Vagina (tissue), 2 donors: ENCODE results near the gene EYA4.

ENCODE experiments used
- CTCF ChIP-seq, 3 experiments: fragments of 450-650 bp in 2 of 3; fragments of 200-600 bp in 1 of 3; sonication (generic) in 1 of 3; IDR thresholded peaks; one replicate each; pipeline ENCODE4 v1.5.1; 2017 to 2019; ENCODE audit warnings: antibody characterized with exemption in 3 of 3, mild to moderate bottlenecking in 2 of 3, moderate library complexity in 2 of 3
- POLR2A ChIP-seq, 2 donors: fragments of 450-650 bp; IDR thresholded peaks; one replicate each; pipeline ENCODE4 v1.6.1; 2017; ENCODE audit warnings: antibody characterized with exemption in 2 of 2, mild to moderate bottlenecking in 2 of 2, moderate library complexity in 2 of 2

DNA sequence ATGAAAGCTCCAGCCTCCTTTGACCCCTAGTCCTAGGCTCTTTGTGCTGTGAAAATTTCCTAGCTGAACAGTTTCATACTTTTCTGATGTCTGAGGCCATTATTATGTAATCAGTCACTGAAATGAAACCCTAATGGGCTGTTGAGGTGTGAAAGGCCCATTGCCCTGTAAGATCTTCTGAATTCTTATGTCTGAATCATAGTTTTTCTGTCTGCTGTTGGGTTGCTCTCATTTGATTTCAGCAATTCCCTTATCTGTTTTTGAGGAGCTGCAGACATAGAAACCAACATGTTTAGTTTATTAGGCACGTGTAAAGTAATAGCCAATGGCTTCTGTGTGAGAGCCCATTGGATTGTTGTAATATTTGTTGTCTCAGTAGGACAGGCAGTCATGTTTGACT is 118.1 kb downstream of the EYA4 start:
- TF ChIP-seq CTCF (IDR thresholded peaks at IDR 0.05), result no peak
- no peak for TF ChIP-seq POLR2A (IDR thresholded peaks at IDR 0.05)
